Stimulated activated naive B cell treated with anti-CD40 and anti-IgM and Interleukin-4, amounts not matched to agents 10 μg/mL and 1 μg/mL and 100 μg/mL, for 72 hours (primary cell): ENCODE measurements around the gene NFIL3.
"Not testable (repeated sequence)": the region's sequence is repeated elsewhere in the genome, so short reads cannot be mapped to it uniquely, and the experiment has no call there.

ENCODE experiments used
- ATAC-seq, 2 donors: fragments of 150-1000 bp; cut with Tn5 transposase; replicated peaks; 2 replicates each; pipeline ENCODE4 v1.10.0; 2021; ENCODE audit warnings: moderate library complexity in 1 of 2
- DNase-seq: peaks from one replicate; pipeline ENCODE4 v3.0.0; 2021
- H3K27ac Mint-ChIP-seq: one replicate; pipeline ENCODE4 v1.8.0; 2022; ENCODE audit warnings: mild to moderate bottlenecking, mixed read lengths
- H3K27me3 Mint-ChIP-seq, 2 donors: one replicate each; pipeline ENCODE4 v1.8.0; 2022; ENCODE audit warnings: mixed read lengths in 2 of 2
- H3K36me3 Mint-ChIP-seq, 2 donors: one replicate each; pipeline ENCODE4 v1.8.0; 2022; ENCODE audit warnings: mixed read lengths in 2 of 2, mild to moderate bottlenecking in 1 of 2
- H3K4me1 Mint-ChIP-seq, 2 donors: one replicate each; pipeline ENCODE4 v1.8.0; 2022; ENCODE audit warnings: mixed read lengths in 2 of 2, mild to moderate bottlenecking in 1 of 2
- H3K4me3 Mint-ChIP-seq, 2 donors: one replicate each; pipeline ENCODE4 v1.8.0; 2022; ENCODE audit warnings: mild to moderate bottlenecking in 2 of 2, mixed read lengths in 2 of 2, moderate library complexity in 1 of 2
- H3K9me3 Mint-ChIP-seq, 2 donors: one replicate each; pipeline ENCODE4 v1.8.0; 2022; ENCODE audit warnings: mixed read lengths in 2 of 2, mild to moderate bottlenecking in 1 of 2

The NFIL3 gene, protein sequence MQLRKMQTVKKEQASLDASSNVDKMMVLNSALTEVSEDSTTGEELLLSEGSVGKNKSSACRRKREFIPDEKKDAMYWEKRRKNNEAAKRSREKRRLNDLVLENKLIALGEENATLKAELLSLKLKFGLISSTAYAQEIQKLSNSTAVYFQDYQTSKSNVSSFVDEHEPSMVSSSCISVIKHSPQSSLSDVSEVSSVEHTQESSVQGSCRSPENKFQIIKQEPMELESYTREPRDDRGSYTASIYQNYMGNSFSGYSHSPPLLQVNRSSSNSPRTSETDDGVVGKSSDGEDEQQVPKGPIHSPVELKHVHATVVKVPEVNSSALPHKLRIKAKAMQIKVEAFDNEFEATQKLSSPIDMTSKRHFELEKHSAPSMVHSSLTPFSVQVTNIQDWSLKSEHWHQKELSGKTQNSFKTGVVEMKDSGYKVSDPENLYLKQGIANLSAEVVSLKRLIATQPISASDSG

DNA sequence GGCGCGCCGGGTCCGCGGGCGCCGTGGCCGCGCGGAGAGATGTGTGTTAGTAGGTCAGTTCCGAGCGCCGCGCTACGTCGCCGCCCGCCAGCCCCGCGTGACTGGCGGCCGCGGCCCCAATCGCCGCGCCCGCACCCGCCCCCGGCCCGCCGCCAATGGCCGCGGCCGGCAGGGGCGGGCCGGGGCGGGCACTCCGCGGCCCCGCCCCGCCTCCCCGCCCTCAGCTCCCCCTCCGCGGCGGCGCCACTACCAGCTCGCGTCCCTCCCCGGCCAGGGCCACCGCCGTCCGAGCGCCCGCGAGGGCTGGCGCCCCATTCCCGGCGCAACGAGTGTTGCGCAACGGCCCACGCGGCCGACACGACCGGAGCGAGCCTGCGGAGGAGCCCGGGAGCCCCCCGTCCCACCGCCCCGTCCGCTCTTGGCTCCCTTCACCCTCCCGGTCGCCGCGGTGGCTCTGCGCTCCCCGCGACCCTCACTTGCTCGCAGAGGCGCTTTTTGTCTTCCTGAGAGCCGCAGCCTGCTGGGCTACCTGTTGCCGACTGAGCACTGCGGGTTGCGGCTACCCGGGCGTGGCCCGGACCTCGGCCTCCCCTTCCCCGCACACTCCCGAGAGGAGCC is at the start of gene NFIL3:
Gene NFIL3 (minus strand): TSS at position 48 of the 618 bp plus-strand sequence. CDS start 13,098 bp downstream, outside the sequence.
- ATAC-seq (peak; percentile 71 to 77), DNase-seq (peak; percentile 64)
- Mint-ChIP-seq H3K9me3 (no peaks in the 10 kb centered on the region), H3K36me3 (peaks cover 27 to 44% of the 10 kb centered on the region in 2 donors), H3K4me3 (peak within 1 kb of the TSS; percentile 100), H3K27ac (peak within 1 kb of the TSS; percentile 98), H3K27me3 (no peaks in the 10 kb centered on the region), H3K4me1 (peaks cover 46 to 63% of the 10 kb centered on the region in 2 donors)

DNA sequence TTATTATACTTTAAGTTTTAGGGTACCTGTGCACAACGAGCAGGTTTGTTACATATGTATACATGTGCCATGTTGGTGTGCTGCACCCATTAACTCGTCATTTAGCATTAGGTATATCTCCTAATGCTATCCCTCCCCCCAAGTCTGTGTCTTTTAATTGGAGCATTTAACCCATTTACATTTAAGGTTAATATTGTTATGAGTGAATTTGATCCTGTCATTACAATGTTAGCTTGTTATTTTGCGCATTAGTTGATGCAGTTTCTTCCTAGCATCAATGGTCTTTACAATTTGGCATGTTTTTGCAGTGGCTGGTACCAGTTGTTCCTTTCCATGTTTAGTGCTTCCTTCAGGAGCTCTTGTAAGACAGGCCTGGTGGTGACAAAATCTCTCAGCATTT is 47.9 kb upstream of the NFIL3 start:
- not testable (repeated sequence) for ATAC-seq, DNase-seq, H3K27ac Mint-ChIP-seq, H3K36me3 Mint-ChIP-seq, H3K4me1 Mint-ChIP-seq, H3K4me3 Mint-ChIP-seq
- Mint-ChIP-seq H3K27me3 (peaks cover 30 to 40% of the 10 kb centered on the region in 2 donors), H3K9me3 (peaks cover 10% of the 10 kb centered on the region in 2 donors)

DNA sequence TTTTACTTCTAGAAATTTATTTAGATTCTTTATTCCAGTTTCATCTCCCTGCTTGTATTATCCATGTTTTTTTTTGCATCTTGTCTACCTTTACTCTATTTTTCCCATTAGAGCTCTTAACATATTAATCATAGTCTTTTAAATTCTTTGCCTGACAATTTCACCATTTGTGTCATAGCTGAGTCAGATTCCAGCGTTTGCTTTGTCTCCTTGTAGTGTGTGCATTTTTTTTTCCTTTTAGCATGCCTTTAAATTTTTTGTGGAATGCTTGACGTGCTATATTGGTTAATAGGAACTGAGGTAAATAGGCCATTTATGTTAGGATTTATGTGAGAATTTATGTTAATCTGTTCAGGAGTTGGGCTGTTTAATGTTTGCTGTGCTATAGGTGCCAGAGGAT is 41.8 kb upstream of the NFIL3 start:
- H3K9me3 Mint-ChIP-seq, result peaks cover 12 to 27% of the 10 kb centered on the region in 2 donors
- no peak overlapping the region for H3K27ac Mint-ChIP-seq
- H3K36me3 Mint-ChIP-seq, result no peaks in the 10 kb centered on the region
- no peak for ATAC-seq
- H3K4me1 Mint-ChIP-seq, result no peaks in the 10 kb centered on the region
- H3K4me3 Mint-ChIP-seq, result no peak overlapping the region
- peaks cover 13 to 38% of the 10 kb centered on the region in 2 donors for H3K27me3 Mint-ChIP-seq
- DNase-seq, result no peak

DNA sequence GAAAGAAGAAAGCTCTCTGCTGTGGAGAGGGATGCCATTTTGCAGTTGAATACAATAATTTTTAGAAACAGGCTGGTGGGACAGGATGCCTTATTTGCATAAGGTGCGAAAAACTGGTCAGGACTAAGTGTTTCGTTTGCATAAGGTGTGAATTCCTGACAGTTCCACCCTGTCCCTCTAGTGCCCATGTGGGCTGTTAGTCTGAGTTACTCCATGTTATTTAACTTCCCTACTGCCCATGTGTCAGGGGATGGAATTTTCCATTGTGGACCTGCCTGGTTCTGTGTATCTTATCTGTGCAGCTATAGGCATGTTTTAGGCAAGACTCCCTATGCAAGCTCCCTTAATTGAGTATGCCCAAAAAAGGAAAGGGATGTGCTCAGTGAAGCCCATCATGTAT is 35.3 kb upstream of the NFIL3 start:
- Mint-ChIP-seq H3K27ac (no peak overlapping the region), H3K4me3 (no peak overlapping the region), H3K9me3 (peaks cover 0 to 2% of the 10 kb centered on the region in 2 donors), H3K27me3 (peaks cover 22 to 30% of the 10 kb centered on the region in 2 donors), H3K4me1 (no peaks in the 10 kb centered on the region), H3K36me3 (no peaks in the 10 kb centered on the region)
- DNase-seq (no peak), ATAC-seq (no peak)

DNA sequence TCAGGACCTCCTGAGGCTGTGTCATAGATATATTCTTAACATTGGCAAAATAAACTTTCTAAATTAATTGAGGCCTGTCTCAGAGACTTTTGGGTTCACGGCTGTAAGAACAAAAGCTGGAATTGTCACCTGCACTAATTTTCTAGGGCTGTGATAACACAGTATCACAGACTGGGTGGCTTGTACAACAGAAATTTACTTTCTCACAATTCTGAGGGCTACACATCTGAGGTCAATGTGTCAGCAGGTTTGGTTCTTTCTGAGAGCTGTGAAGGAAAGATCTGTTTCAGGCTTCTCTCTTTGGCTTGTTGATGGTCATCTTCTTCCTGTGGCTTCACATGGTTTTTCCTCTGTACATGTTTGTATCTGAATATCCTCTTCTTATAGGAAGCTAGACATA is 29.2 kb upstream of the NFIL3 start:
- H3K4me1 Mint-ChIP-seq, result no peaks in the 10 kb centered on the region
- DNase-seq, result no peak
- no peak for ATAC-seq
- H3K27me3 Mint-ChIP-seq, result peaks cover 18% of the 10 kb centered on the region in 2 donors
- H3K4me3 Mint-ChIP-seq, result no peak overlapping the region
- no peak overlapping the region for H3K27ac Mint-ChIP-seq
- H3K36me3 Mint-ChIP-seq, result no peaks in the 10 kb centered on the region
- no peaks in the 10 kb centered on the region for H3K9me3 Mint-ChIP-seq

DNA sequence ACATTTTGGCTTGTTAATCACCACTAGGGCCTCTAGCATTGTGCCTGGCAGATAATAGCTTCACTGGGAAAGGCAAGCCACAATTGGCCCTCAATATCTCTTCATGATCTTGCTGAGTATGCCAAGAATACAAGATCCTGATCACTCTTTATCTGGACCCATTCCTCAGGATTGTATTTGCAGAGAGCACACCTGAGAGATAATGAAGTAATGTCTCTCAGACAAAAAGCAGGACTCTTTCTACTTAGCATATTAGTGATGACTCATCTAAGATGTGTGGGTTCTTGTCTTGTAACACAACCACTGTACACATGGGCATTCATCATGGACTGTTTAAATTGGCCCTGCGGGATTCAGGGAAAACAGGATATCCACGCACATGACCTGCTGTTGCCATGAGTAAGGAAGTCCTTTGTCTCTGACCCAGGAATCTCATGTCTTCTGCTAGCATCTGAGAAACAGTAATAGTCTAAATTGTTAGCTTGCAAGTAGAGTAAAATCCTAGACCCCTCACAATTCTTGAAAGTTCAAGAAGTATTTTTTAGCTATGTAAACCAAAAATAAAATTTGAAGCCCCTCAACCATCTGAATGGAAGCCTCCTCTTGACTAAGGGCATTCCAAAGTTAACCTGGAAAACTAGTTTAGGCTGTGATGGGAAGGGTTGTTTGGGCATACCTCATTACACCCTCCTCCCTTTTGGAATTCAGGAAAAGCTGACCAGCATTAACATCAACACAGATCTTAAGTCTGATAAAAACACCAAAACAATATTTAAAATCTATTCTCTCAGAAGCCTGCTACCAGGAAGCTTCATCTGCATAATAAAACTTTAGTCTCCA is 28.0 kb upstream of the NFIL3 start:
- no peaks in the 10 kb centered on the region for H3K4me1 Mint-ChIP-seq
- no peak overlapping the region for H3K4me3 Mint-ChIP-seq
- peaks cover 18 to 23% of the 10 kb centered on the region in 2 donors for H3K27me3 Mint-ChIP-seq
- H3K27ac Mint-ChIP-seq, result no peak overlapping the region
- H3K36me3 Mint-ChIP-seq, result no peaks in the 10 kb centered on the region
- DNase-seq (no peak), ATAC-seq (no peak)
- no peaks in the 10 kb centered on the region for H3K9me3 Mint-ChIP-seq

DNA sequence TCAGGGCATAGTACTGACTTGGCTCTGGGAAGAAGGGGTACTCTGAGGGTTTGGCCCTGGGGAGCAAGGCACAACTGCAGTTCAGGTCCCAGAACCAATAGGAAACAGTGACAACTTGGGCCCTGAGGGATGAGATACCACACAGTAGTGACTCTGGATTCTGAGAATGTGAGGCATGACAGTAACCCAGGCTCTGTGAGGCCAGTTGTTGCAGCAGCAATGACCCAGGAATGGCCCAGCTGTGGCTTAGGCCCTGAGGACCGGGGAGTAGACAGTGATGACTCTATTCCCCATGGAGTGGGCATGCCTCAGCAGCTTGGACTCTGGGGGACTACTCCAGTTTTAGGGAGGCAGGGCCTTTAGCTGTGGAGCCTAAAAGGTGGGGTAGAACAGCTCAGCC is 21.5 kb upstream of the NFIL3 start:
- no peaks in the 10 kb centered on the region for H3K4me1 Mint-ChIP-seq
- no peak overlapping the region for H3K27ac Mint-ChIP-seq
- no peak for DNase-seq
- no peak for ATAC-seq
- peaks cover 0 to 7% of the 10 kb centered on the region in 2 donors for H3K36me3 Mint-ChIP-seq
- peaks cover 27 to 49% of the 10 kb centered on the region in 2 donors for H3K27me3 Mint-ChIP-seq
- no peak overlapping the region for H3K4me3 Mint-ChIP-seq
- H3K9me3 Mint-ChIP-seq, result peaks cover 8 to 9% of the 10 kb centered on the region in 2 donors

DNA sequence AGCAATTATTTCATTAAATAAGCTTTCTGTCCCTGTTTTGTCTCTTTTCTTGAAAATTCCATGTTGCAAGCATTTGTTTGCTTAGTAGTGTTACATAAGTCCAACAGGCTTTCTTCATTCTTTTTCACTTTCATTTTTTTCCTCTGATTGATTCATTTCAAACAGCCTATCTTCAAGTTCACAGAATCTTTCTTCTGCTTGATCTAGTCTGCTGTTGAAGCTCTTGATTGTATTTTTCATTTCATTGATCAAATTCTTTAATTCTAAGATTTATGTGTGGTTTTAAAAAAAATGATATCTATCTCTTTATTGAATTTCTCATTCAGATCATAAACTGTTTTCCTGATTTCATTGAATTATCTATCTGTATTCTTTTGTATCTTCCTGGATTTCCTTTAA is 20.4 kb upstream of the NFIL3 start:
- ATAC-seq, result no peak
- no peak for DNase-seq
- peaks cover 0 to 7% of the 10 kb centered on the region in 2 donors for H3K36me3 Mint-ChIP-seq
- no peaks in the 10 kb centered on the region for H3K4me1 Mint-ChIP-seq
- peaks cover 33 to 56% of the 10 kb centered on the region in 2 donors for H3K27me3 Mint-ChIP-seq
- H3K27ac Mint-ChIP-seq, result no peak overlapping the region
- no peak overlapping the region for H3K4me3 Mint-ChIP-seq
- H3K9me3 Mint-ChIP-seq, result peaks cover 8 to 9% of the 10 kb centered on the region in 2 donors

DNA sequence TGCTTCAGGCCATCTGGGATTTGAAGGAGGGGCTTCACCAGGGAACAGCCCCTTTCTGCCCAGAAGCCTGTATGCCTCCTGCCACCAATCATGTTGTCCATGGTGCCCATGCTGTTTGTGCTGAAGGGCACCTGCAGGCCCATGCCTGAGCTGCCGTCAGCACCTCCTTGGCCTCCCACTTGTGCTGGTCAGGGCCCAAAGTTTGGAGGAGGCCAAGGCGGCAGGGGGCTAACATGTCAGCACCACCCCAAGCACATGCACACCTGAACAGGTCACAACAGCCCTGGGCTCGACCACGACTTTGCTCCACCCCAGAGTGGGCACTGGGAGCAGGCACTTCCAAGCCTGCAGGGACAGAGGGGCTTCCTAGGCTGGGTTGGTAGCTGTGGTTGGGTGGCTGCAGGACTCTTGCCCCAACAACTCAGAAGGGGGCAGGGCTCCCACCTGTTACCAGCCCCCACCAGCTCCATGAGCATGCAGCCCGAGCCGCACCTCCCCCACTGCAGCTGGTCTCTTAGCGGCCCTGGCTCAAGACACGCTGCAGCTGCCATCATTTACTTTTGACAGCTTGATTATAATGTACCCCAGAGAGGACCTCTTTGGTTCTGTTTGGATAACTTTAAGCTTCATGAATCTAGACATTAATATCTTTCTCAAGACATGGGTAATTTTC is 19.8 kb upstream of the NFIL3 start:
- Mint-ChIP-seq H3K4me1 (no peaks in the 10 kb centered on the region), H3K27ac (no peak overlapping the region), H3K4me3 (no peak overlapping the region), H3K27me3 (peaks cover 33 to 61% of the 10 kb centered on the region in 2 donors), H3K9me3 (peaks cover 8 to 9% of the 10 kb centered on the region in 2 donors), H3K36me3 (peaks cover 0 to 7% of the 10 kb centered on the region in 2 donors)
- ATAC-seq (no peak), DNase-seq (no peak)

DNA sequence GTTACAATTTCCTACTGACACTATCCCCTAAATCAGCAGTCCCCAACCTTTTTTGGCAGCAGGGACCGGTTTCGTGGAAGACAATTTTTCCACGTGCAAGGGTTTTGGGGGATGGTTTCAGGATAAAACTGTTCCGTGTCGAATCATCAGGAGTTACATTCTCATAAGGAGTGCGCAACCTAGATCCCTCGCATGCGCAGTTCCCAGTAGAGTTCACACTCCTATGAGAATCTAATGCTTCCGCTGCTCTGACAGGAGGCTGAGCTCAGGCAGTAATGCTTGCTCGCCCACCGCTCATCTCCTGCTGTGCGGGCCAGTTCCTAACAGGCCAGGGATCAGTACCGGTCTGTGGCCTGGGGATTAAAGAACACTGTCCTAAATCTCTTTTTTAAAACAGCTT is 13.2 kb upstream of the NFIL3 start:
- peaks cover 5 to 10% of the 10 kb centered on the region in 2 donors for H3K4me1 Mint-ChIP-seq
- H3K36me3 Mint-ChIP-seq, result no peaks in the 10 kb centered on the region
- H3K27me3 Mint-ChIP-seq, result peaks cover 30 to 61% of the 10 kb centered on the region in 2 donors
- no peaks in the 10 kb centered on the region for H3K9me3 Mint-ChIP-seq
- no peak overlapping the region for H3K4me3 Mint-ChIP-seq
- no peak overlapping the region for H3K27ac Mint-ChIP-seq
- ATAC-seq (no peak), DNase-seq (no peak)

DNA sequence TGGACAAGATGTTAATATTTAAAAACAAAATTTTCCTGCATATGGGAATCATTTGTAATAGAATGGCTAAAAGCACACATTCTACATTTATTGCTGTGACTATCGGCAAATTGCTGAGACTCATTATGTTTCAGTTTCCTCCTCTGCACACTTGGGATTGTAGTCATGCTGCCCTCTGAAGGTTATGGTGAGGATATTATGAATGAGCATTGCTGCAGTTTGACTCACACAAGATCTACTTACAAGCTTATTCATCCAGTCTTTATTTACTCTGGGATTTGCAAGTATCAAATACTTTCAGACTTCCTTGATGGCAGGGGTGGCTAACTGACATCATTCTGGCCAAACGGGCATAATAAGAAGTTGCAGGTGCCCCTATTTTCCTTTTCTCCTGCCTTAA is 9.5 kb upstream of the NFIL3 start:
- ATAC-seq, result peak; percentile 85 to 89
- no peak overlapping the region for H3K4me3 Mint-ChIP-seq
- peaks cover 11 to 20% of the 10 kb centered on the region in 2 donors for H3K4me1 Mint-ChIP-seq
- peaks cover 5 to 33% of the 10 kb centered on the region in 2 donors for H3K27me3 Mint-ChIP-seq
- H3K9me3 Mint-ChIP-seq, result no peaks in the 10 kb centered on the region
- DNase-seq, result no peak
- H3K27ac Mint-ChIP-seq, result no peak overlapping the region
- H3K36me3 Mint-ChIP-seq, result peaks cover 0 to 2% of the 10 kb centered on the region in 2 donors

DNA sequence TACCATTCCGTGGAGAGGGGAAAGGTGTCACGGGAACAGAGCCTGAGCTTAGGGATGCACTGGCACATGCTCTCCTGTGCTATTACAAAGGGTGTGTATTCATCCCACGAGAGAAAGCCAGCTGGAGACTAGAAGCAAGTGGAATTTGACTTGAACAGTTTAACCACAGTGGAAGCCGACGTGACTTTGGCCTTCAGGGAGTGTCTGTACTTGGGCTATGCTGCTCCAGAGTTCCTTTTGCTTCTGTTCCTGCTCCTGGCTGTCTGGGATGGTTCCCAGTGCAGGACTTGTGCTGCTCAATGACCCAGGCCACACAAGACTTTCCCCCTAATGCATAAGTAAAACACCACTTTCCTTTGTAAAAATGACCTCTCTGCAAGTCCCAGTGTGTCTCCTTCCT is 7.9 kb upstream of the NFIL3 start:
- DNase-seq, result no peak
- H3K36me3 Mint-ChIP-seq, result peaks cover 0 to 2% of the 10 kb centered on the region in 2 donors
- H3K4me1 Mint-ChIP-seq, result peaks cover 17 to 33% of the 10 kb centered on the region in 2 donors
- ATAC-seq, result no peak
- H3K27me3 Mint-ChIP-seq, result peaks cover 0 to 22% of the 10 kb centered on the region in 2 donors
- H3K9me3 Mint-ChIP-seq, result no peaks in the 10 kb centered on the region
- no peak overlapping the region for H3K27ac Mint-ChIP-seq
- no peak overlapping the region for H3K4me3 Mint-ChIP-seq

DNA sequence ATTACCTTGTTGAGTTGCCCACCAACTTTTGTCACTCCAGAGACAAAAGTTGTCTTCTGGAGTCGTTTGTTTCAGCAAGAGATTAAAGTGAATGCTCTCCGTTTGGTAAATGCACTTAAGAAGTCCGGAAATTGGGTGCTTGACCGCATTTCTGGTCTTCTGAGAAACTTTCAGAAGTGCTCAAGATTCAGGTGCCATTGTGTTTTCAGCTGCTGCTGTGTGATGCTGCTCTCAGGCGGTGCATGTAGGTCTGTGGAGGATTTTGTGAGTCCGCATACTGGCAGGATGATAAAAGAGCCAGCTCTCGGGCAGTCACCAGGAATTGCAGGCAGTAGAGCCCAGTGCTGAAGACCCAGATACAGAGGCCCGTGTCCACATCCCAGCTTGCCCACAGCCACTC is 5.9 kb upstream of the NFIL3 start:
- Mint-ChIP-seq H3K27me3 (peaks cover 0 to 7% of the 10 kb centered on the region in 2 donors), H3K36me3 (peaks cover 2 to 4% of the 10 kb centered on the region in 2 donors), H3K4me1 (peaks cover 35 to 53% of the 10 kb centered on the region in 2 donors), H3K27ac (no peak overlapping the region), H3K9me3 (no peaks in the 10 kb centered on the region), H3K4me3 (no peak overlapping the region)
- DNase-seq (no peak), ATAC-seq (no peak)
